AG04449 (cell line): ENCODE results near the gene BAIAP2.

Experiments used
- CTCF ChIA-PET: fragments of 350-600 bp; formaldehyde crosslinking; extraction: SDS; loops from one replicate; lab custom pipeline; 2021; ENCODE audit warnings: antibody characterized with exemption; lab: Yijun Ruan, JAX
- POLR2A ChIA-PET: fragments of 400-600, 350-600 bp; formaldehyde crosslinking; extraction: SDS; loops from one replicate; lab custom pipeline; 2020; ENCODE audit warnings: antibody characterized with exemption, inconsistent platforms; lab: Yijun Ruan, JAX
- DNase-seq: peaks from one replicate; pipeline ENCODE4 v3.0.0-alpha.2; 2010; ENCODE audit warnings: low read depth, low spot score
- H3K4me3 ChIP-seq: 2 replicates; pipeline ENCODE4 v1.5.1; 2011; ENCODE audit warnings: low read depth, mild to moderate bottlenecking, control low read depth, low read length
- TF ChIP-seq, protein P1 (sequence below): IDR thresholded peaks from one replicate; pipeline ENCODE4 v1.5.1; 2011; ENCODE audit warnings: mild to moderate bottlenecking, moderate library complexity, low read length, control low read depth, inconsistent platforms; ENCODE audit not compliant: insufficient read depth; ENCODE audit errors: missing control alignments

The BAIAP2 gene

DNA sequence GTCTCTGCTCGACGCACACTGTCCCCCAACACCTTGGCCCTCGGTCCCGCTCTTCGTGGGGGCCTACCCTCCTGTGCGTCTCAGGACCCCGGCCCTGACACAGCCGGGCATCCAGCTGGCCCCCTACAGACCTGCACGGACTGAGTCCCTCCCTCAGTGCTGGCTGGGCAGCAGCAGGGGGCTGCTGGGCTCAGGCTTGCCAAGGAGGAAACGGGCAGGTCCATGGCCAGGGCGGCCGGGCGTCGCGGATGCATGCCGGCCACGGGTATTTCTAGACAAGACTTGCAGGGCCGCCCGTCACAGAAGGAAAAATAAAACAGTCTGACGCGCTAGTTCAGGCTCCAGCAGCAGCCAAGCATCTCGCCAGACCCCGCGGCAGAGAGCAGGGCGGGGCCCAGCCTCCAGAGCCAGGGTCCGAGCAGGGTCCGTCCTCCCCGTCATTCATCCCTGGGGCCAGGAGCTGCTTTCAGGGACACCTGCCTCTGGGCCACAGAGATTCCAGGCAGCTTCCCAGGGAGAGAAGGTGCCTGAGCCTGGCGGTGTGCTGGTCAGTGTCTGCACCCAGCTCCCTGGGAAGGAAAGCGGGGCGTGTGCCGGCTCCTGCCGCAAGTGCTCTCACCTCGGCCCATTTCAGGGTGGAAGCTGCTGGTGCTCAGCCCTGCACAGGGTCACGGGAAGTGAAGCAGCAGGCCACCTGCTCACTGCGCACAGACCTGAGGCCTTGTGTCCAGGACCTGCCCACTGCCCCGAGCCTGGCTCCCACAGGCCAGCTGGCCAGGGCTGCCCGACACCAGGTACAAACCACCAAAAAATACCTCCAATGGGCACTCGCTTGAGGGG is 123.1 kb downstream of the BAIAP2 start:
- H3K4me3 ChIP-seq = no peak overlapping the region
- CTCF ChIA-PET = interaction anchor here (0.9 kb wide), 1 partner anchor 32 kb away, joined by 3 read pairs; no protein-coding TSS in a partner anchor
- POLR2A ChIA-PET = no interaction called here
- TF ChIP-seq, protein P1, sequence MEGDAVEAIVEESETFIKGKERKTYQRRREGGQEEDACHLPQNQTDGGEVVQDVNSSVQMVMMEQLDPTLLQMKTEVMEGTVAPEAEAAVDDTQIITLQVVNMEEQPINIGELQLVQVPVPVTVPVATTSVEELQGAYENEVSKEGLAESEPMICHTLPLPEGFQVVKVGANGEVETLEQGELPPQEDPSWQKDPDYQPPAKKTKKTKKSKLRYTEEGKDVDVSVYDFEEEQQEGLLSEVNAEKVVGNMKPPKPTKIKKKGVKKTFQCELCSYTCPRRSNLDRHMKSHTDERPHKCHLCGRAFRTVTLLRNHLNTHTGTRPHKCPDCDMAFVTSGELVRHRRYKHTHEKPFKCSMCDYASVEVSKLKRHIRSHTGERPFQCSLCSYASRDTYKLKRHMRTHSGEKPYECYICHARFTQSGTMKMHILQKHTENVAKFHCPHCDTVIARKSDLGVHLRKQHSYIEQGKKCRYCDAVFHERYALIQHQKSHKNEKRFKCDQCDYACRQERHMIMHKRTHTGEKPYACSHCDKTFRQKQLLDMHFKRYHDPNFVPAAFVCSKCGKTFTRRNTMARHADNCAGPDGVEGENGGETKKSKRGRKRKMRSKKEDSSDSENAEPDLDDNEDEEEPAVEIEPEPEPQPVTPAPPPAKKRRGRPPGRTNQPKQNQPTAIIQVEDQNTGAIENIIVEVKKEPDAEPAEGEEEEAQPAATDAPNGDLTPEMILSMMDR = no peak
- DNase-seq = no peak

DNA sequence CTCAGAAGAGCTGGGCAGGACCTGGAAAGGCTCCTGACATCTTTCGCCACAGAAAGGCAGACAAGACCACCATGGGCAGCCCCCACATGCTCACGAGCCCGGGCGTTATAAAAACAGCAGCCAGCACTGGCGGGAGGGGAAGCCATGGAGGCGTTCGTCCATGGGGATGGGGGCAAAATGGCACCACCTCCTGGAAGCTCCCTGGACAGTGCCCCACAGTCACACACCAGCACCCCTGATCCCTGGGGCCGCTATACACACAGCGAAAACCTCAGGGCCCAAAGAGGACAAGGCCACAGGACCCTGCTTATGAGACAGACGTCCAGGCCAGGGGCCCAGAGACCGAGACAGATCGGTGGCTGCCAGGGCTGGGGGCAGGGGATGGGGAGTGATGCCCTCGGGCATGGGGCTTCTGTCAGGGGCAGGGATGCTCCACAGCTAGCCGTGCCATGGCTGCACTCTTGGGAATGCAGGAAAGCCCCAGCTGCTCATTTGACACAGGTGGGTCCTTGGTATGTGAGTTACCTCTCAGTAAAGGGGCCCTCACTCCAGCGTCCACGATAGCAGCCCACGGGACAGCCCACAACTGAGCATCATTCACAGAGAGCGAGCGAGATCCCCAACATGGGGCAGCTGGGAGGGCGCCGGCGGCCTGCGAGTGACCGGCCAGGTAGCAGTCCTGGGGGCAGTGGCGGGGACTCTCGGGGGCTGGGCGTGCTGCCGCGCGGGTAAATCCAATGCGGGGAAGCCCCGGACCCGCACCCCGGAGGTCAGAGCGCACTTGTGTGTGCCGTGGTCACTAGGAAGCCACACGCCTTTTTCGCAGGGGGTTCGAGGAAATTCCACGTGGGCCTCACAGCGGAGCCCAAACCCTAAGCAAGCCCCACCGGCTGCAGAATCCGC is 124.0 kb downstream of the BAIAP2 start:
- H3K4me3 ChIP-seq = no peak overlapping the region
- ChIA-PET CTCF (interaction anchor here (0.9 kb wide), 1 partner anchor 32 kb away, joined by 3 read pairs; no protein-coding TSS in a partner anchor), POLR2A (interaction anchor here (0.7 kb wide), 1 partner anchor 73 kb away, joined by 3 read pairs; no protein-coding TSS in a partner anchor)
- TF ChIP-seq, protein P1 = no peak
- DNase-seq = no peak

GRCh38 chr17:81159611-81160265 is 124.8 kb downstream of the BAIAP2 start:
- TF ChIP-seq, protein P1 = no peak
- CTCF ChIA-PET = no interaction called here
- POLR2A ChIA-PET = interaction anchor here (0.7 kb wide), 1 partner anchor 72 kb away, joined by 3 read pairs; no protein-coding TSS in a partner anchor
- DNase-seq = no peak
- no peak overlapping the region for H3K4me3 ChIP-seq

DNA sequence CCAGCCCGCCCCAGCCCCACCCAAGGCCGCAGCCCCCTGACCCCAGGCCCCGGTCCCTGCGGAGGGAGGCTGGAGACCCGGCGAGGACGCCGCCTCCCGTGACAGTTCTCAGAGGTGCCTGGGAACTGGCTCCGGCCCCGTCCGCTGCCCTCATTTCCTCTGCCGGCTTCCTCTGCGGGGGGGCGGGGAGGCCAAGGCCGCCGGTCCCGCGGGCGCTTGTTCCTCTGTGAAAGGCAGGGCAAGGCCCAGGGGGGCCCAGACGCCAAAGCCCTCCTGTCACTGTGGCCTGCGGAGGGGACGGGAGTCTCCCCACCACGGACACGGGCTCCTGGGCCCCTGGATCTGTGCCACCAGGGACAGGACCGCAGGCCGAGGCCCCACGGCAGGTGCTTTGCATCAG is 125.4 kb downstream of the BAIAP2 start:
- TF ChIP-seq, protein P1 = no peak
- DNase-seq = no peak
- ChIA-PET CTCF (no interaction called here), POLR2A (no interaction called here)
- no peak overlapping the region for H3K4me3 ChIP-seq

DNA sequence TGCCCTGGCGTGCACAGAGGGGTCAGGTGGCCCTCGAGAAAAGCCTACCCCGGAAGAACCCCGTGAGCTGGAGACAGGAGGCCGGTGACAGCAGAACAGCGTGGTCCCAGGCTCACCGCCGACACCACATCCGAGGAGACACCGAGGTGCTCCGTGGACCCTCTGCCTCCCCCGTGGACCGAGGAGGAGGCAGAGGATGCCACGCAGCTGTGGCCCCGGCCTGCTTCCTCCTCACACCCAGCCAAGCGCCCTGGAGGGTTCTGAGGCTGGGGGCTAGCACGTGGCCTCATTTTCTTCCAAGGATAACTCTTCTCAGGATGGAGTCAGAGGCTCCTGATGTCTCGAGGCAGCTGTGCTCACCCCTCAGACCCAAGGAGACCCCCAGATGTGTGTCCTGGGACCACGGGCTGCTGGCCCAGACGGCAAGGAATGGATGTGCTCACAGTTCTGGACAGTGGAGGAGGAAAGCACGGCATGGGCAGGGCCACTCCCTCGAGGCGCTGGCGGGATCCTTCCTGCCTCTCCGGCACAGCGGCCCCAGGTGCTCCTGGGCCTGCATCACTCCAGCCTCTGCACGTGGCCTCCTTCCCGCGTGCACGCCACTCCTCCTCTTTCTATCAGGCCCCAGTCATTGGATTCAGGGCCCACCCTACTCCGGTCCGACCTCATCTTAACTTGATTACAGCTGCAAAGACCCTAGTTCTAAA is 125.9 kb downstream of the BAIAP2 start:
- POLR2A ChIA-PET = no interaction called here
- DNase-seq = no peak
- TF ChIP-seq, protein P1 = no peak
- CTCF ChIA-PET = no interaction called here
- no peak overlapping the region for H3K4me3 ChIP-seq
